OCI-LY7 (cell line): ENCODE results near the gene CNTN4. TPM values are rescaled to one million over a fixed set of nuclear protein-coding genes. Genes with fewer than 3 reads are reported as not detected.

ENCODE experiments used
- BruUV-seq: library from RNA; stranded (reverse); fragments of 400-500 nt; replicated peaks from 2 replicates; lab custom pipeline; 2021; lab: Mats Ljungman, UMichigan
- CTCF ChIA-PET: fragments of 300-600 bp; sonication (Branson Sonifier 250); formaldehyde crosslinking; loops from one replicate; lab custom pipeline; 2022; ENCODE audit warnings: antibody characterized with exemption; ENCODE audit not compliant: unreplicated experiment; lab: Charles Lee
- POLR2A ChIA-PET: fragments of 300-600 bp; sonication (Branson Sonifier 250); formaldehyde crosslinking; loops from one replicate; lab custom pipeline; 2022; ENCODE audit warnings: antibody characterized with exemption; lab: Charles Lee
- DNase-seq: peaks from one replicate; pipeline ENCODE4 v3.0.0-alpha.2; 2015; ENCODE audit warnings: low spot score
- H2AFZ ChIP-seq: fragments of 200-600 bp; sonication (generic), shearing (Covaris generic); 2 replicates; pipeline ENCODE4 v1.6.1; 2014; ENCODE audit warnings: mild to moderate bottlenecking, antibody characterized with exemption, low read length, moderate library complexity
- H3K27ac ChIP-seq: fragments of 200-600 bp; sonication (generic); 2 replicates; pipeline ENCODE4 v1.5.1; 2014; ENCODE audit warnings: mixed run types, low read depth, mild to moderate bottlenecking, moderate library complexity, low read length, inconsistent platforms; ENCODE audit not compliant: poor library complexity, severe bottlenecking
- H3K36me3 ChIP-seq: fragments of 200-600 bp; sonication (generic); 2 replicates; pipeline ENCODE4 v1.6.1; 2014; ENCODE audit warnings: mild to moderate bottlenecking, antibody characterized with exemption, low read length, moderate library complexity, mixed read lengths; ENCODE audit not compliant: insufficient read depth
- H3K4me1 ChIP-seq: fragments of 200-600 bp; sonication (generic); 2 replicates; pipeline ENCODE4 v1.5.1; 2014; ENCODE audit warnings: mild to moderate bottlenecking, low read length; ENCODE audit not compliant: insufficient read depth, poor library complexity, severe bottlenecking
- H3K4me2 ChIP-seq: fragments of 200-600 bp; sonication (generic); 2 replicates; pipeline ENCODE4 v1.6.1; 2014; ENCODE audit warnings: mild to moderate bottlenecking, low read length
- H3K4me3 ChIP-seq: fragments of 200-600 bp; sonication (generic); 2 replicates; pipeline ENCODE4 v1.5.1; 2014; ENCODE audit warnings: mild to moderate bottlenecking, low read depth, low read length; ENCODE audit not compliant: poor library complexity, severe bottlenecking
- H3K79me2 ChIP-seq: fragments of 200-600 bp; sonication (generic); 2 replicates; pipeline ENCODE4 v1.6.1; 2016; ENCODE audit warnings: low read depth, mild to moderate bottlenecking, low read length, moderate library complexity, mixed read lengths; ENCODE audit not compliant: insufficient read depth
- H3K9me2 ChIP-seq: fragments of 200-600 bp; sonication (generic); 2 replicates; pipeline ENCODE4 v1.6.1; 2016; ENCODE audit warnings: mild to moderate bottlenecking, low read length, mixed read lengths; ENCODE audit not compliant: insufficient read depth
- H3K9me3 ChIP-seq: fragments of 200-600 bp; sonication (generic); 2 replicates; pipeline ENCODE4 v1.6.1; 2014; ENCODE audit warnings: mild to moderate bottlenecking, mixed run types, low read length, mixed read lengths
- H4K20me1 ChIP-seq: fragments of 200-600 bp; sonication (generic); 2 replicates; pipeline ENCODE4 v1.6.1; 2014; ENCODE audit warnings: mild to moderate bottlenecking, antibody characterized with exemption, low read length, moderate library complexity, mixed read lengths; ENCODE audit not compliant: insufficient read depth
- CTCF ChIP-seq: fragments of 200-600 bp; sonication (generic); conservative IDR thresholded peaks from 2 replicates; pipeline ENCODE4 v1.5.1; 2014; ENCODE audit warnings: mild to moderate bottlenecking, antibody characterized with exemption, low read length, moderate library complexity, mixed read lengths
- EZH2phosphoT487 ChIP-seq: fragments of 200-600 bp; sonication (generic); IDR thresholded peaks from 2 replicates; pipeline ENCODE4 v1.6.1; 2018; ENCODE audit warnings: low read depth, borderline replicate concordance, mild to moderate bottlenecking, mixed run types, antibody characterized with exemption, low read length, moderate library complexity, mixed read lengths
- intact Hi-C: fragments of 100-400 bp; cut with micrococcal nuclease; formaldehyde crosslinking; loops from one replicate; pipeline ENCODE4 v1.10.0; 2022; ENCODE audit not compliant: unreplicated experiment
- total RNA-seq, 2 experiments: library from RNA; depleted of rRNA in 1 of 2; stranded (reverse); fragments of >200 nt in 1 of 2; shearing (Covaris generic) in 1 of 2; gene quantifications; 2 replicates each; pipeline ENCODE4 v1.2.3, GENCODE V29; 2014 to 2022

CNTN4 gene
- total RNA-seq, 2 experiments from 2014 or later: not detected

DNA sequence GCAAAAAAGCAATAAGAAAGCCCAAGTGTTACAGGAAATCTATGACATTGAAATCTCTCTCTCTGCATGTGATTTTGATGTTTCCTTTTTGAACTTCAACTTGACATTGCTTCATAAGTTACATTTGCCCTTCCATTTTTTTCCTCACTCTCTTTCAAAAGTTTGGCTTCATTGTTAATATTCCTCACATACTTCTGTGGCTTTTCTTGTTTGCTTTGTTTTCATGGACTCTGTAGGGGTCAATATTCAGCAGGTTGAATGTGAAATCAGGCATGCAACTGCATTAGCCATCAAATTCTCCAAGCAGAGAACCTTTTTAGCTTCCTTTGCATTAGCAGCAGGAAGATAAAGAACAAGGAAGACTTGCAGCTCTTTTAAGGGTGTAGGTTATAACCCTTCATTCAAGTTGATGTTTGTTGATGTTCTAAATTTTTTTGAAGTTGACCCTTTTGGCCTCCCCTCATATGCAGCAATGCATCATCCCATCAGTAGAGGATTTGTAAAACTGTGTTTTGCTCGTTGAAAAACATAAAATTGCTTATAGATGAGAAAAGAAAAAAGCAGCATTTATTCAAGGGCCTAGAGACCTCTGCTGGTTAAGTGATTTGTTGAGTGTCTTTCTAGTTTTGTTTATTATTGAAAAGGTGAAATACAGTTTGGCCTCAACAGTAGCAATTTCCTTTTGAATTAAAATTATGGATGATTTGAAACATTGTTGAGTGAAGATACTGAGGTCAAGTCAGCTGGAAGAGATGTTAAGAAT lies 800.1 kb downstream of the CNTN4 start:
- Histone ChIP-seq H3K4me3 (no peak overlapping the region), H3K79me2 (no peaks in the 10 kb centered on the region), H3K4me2 (no peak overlapping the region), H3K9me2 (no peaks in the 10 kb centered on the region), H2AFZ (no peak overlapping the region), H4K20me1 (no peaks in the 10 kb centered on the region), H3K9me3 (no peaks in the 10 kb centered on the region), H3K4me1 (no peaks in the 10 kb centered on the region), H3K36me3 (no peaks in the 10 kb centered on the region), H3K27ac (no peak overlapping the region)
- TF ChIP-seq EZH2phosphoT487 (no peak), CTCF (no peak)
- intact Hi-C loops: no loop called here
- no TSS peak for BruUV-seq
- no peak for DNase-seq
- POLR2A ChIA-PET: no interaction called here
- CTCF ChIA-PET: no interaction called here

DNA sequence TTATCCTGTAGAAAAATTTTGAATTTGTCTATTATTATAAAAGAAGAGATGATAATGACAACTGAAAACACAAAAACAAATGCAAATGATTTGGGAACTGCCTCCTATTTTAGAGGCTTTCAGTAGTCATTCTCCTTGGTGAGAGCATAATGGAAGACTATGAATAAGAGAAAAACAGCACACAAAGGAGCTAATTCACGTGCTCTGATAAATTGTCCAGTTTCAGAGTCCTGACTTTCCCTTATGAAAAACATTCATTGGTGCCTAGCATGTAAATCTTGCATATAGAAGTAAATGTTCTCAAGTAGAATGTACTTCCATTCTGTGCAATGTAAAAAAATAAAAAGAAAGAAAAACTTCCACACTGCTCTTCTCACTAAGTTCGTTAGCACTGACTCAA lies 805.4 kb downstream of the CNTN4 start:
- no peaks in the 10 kb centered on the region for H4K20me1 ChIP-seq
- POLR2A ChIA-PET: no interaction called here
- H3K9me3 ChIP-seq: no peaks in the 10 kb centered on the region
- no peak overlapping the region for H3K27ac ChIP-seq
- DNase-seq: no peak
- intact Hi-C loops: no loop called here
- no TSS peak for BruUV-seq
- H3K9me2 ChIP-seq: no peaks in the 10 kb centered on the region
- TF ChIP-seq EZH2phosphoT487 (no peak), CTCF (no peak)
- no peak overlapping the region for H2AFZ ChIP-seq
- no peaks in the 10 kb centered on the region for H3K79me2 ChIP-seq
- no peaks in the 10 kb centered on the region for H3K4me1 ChIP-seq
- no peak overlapping the region for H3K4me2 ChIP-seq
- CTCF ChIA-PET: no interaction called here
- H3K4me3 ChIP-seq: no peak overlapping the region
- H3K36me3 ChIP-seq: no peaks in the 10 kb centered on the region

DNA sequence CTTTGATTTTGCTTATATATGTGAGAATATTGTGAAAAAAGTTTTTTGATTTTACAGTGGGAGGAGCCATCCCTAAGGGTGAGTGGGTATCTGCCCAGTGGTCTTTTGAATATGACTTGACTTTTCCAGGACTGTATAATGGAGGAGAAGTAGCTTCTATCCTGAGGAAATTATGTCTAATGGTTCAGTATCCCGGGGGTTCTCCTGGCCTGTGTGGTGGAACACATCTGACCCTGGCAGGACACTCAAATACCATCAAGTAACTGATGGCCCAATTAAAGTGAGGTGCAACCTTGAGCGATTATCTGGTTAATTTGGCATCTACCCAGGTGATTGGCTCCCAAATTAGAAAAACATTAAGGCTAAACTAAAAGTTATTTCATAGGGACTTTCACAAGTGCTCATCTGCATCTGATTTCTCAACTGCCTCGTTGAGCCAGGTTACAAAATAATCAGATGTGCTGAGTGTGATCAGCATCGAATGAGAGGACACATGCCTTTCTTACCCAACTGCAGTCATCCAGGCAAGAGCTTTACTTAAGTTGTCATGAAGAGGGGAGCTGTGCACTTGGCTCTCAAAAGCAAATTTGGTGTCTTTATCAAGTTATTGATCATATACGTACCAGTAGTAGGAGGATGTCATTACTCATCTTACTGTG lies 810.2 kb downstream of the CNTN4 start:
- POLR2A ChIA-PET: interaction anchor here (0.6 kb wide), 3 partner anchors 58 to 527 kb away, joined by 3 to 5 read pairs (median 3); no protein-coding TSS in a partner anchor
- Histone ChIP-seq H3K4me1 (no peaks in the 10 kb centered on the region), H2AFZ (no peak overlapping the region), H3K9me2 (no peaks in the 10 kb centered on the region), H3K79me2 (no peaks in the 10 kb centered on the region), H3K9me3 (no peaks in the 10 kb centered on the region), H4K20me1 (no peaks in the 10 kb centered on the region), H3K4me2 (no peak overlapping the region), H3K36me3 (no peaks in the 10 kb centered on the region), H3K27ac (no peak overlapping the region), H3K4me3 (no peak overlapping the region)
- intact Hi-C loops: no loop called here
- TF ChIP-seq CTCF (no peak), EZH2phosphoT487 (no peak)
- DNase-seq: no peak
- no TSS peak for BruUV-seq
- CTCF ChIA-PET: no interaction called here
